Kidney (tissue), 14 donors: ENCODE results near the gene SLC43A1. TPM values are rescaled to one million over a fixed set of nuclear protein-coding genes. Genes with fewer than 3 reads are reported as not detected.

Experiments used
- DNase-seq, 5 donors: peaks; one replicate each; pipeline ENCODE4 v3.0.0-alpha.2; 2013 to 2020
- FAIRE-seq: peaks from 2 replicates; lab custom pipeline; 2012; peaks lifted over from hg19 to GRCh38; lab: Jason Lieb, UNC
- H3K27ac ChIP-seq, 2 donors: one replicate each; pipeline ENCODE4 v1.7.0; 2013; ENCODE audit warnings: low read depth in 2 of 2, low read length in 2 of 2, inconsistent platforms in 1 of 2
- H3K27me3 ChIP-seq: one replicate; pipeline ENCODE4 v1.7.1; 2013; ENCODE audit warnings: low read length, inconsistent platforms; ENCODE audit not compliant: control insufficient read depth, insufficient read depth
- H3K36me3 ChIP-seq, 3 donors: one replicate each; pipeline versions ENCODE4 v1.7.0 to v1.7.1; 2013; ENCODE audit warnings: low read length in 3 of 3, control low read depth in 1 of 3, inconsistent platforms in 1 of 3; ENCODE audit not compliant: insufficient read depth in 3 of 3, control insufficient read depth in 2 of 3
- H3K4me1 ChIP-seq, 3 donors: one replicate each; pipeline versions ENCODE4 v1.7.0 to v1.7.1; 2013; ENCODE audit warnings: low read length in 3 of 3, inconsistent platforms in 1 of 3, low read depth in 1 of 3; ENCODE audit not compliant: control insufficient read depth in 2 of 3, insufficient read depth in 2 of 3
- H3K4me3 ChIP-seq, 3 donors: one replicate each; pipeline versions ENCODE4 v1.7.0 to v1.8.1; 2013; ENCODE audit warnings: low read length in 3 of 3, control low read depth in 1 of 3, inconsistent platforms in 1 of 3
- H3K9ac ChIP-seq, 3 donors: one replicate each; pipeline versions ENCODE4 v1.7.0 to v1.7.1; 2013; ENCODE audit warnings: low read length in 3 of 3, control low read depth in 1 of 3, inconsistent platforms in 1 of 3
- H3K9me3 ChIP-seq, 3 donors: one replicate each; pipeline versions ENCODE4 v1.7.0 to v1.7.1; 2013; ENCODE audit warnings: low read length in 3 of 3, control low read depth in 1 of 3, inconsistent platforms in 1 of 3; ENCODE audit not compliant: control insufficient read depth in 2 of 3, insufficient read depth in 1 of 3
- intact Hi-C: fragments of 100-400 bp; cut with DNase I; formaldehyde crosslinking; loops from one replicate; pipeline ENCODE4 v1.11.1; 2022
- polyA plus RNA-seq: library from polyadenylated mRNA; stranded (reverse); fragments of 350-450 nt; fragmentation: Illumina TruSeq; extraction: RNeasy Lipid Tissue Mini Kit (QIAGEN cat#74804); gene quantifications from one replicate; pipeline ENCODE4 v1.2.3, GENCODE V29; 2014; ENCODE audit warnings: low read depth, low replicate concordance; ENCODE audit not compliant: insufficient read depth
- total RNA-seq: library from RNA; stranded (reverse); fragmentation: NEBNext Ultra II Directional; extraction: Animal tissue kit (Norgen Biotek cat#: 25700); gene quantifications from one replicate; pipeline ENCODE4 v1.2.1, GENCODE V29; 2021
- TF ChIP-seq, protein P1 (sequence below): IDR thresholded peaks from 3 replicates; pipeline ENCODE4 v1.5.1; 2012; ENCODE audit warnings: mild to moderate bottlenecking, moderate library complexity, borderline replicate concordance; ENCODE audit not compliant: insufficient read depth; ENCODE audit errors: extremely low read depth
- donor health status: control.
- donor health status: control.
- donor health status: control.
- donor health status: control.
- donor health status: control.
- donor health status: DM: yes; HTN: yes; CAD: no.
- donor health status: Normal renal cell carcinoma (clear cell type).

SLC43A1 gene
- total and polyA plus RNA-seq, 2 donors from 2014 or later = 4.1 to 16.6 TPM

DNA sequence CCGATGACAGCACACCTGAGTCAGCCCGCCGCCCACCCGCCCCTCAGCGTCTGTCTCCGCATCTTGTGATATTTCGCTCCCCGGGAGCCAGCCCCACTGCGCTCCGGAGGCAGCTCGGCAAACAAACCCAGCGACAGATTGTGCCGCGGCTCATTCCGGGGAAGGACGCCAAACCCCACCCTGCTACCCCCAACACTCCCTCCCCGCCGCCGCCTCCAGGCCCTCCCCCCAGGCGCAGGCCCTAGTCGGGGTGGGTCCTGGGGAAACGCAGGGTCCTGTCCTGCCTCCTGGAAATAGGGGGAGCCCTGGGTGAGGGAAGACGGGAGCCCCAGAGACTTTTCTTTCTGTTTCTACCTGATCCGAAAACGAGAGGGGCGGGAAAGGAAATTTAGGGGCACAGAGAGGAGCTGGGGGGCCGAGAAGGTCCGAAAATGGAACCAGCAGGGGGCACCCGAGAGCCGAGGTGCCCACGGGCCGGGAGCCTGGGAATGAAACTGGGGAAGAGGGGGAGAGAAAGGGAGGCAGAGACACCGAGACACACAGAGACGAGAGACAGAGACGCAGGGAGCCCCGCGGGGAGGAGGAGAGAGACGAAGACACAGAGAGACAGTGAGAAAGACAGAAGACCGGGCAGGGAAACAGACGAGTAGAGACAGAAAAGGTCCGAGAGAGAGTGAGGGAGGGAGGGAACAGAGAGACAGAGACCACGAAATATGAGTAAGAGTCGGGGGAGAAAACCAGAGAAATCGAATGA, 56.9 kb downstream of the SLC43A1 start:
- intact Hi-C loops = loop anchor here (5.0 kb wide), 1 partner anchor 184 kb away; no protein-coding TSS in a partner anchor

DNA sequence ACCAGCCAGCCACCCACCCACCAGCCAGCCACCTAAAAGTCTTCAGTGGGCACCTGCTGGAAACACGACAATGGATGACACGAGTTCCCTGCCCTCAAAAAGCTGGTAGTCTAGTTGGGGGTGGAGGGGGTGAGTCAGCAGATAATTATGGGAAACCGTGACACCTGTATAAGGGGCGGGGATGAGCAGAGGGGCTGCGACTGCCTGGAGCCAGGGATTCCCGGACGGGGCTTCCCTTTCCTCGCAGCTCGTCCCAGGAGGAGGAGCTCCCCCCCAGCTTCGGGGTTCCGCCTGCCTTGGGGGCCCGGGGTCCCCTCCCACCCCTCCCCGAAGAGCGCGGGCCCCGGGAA, 57.5 kb downstream of the SLC43A1 start:
- FAIRE-seq (no peak), DNase-seq (no peak)
- Histone ChIP-seq H3K27ac (no peak overlapping the region), H3K9ac (no peak overlapping the region), H3K27me3 (peaks cover 22% of the 10 kb centered on the region), H3K4me3 (no peak overlapping the region), H3K9me3 (no peaks in the 10 kb centered on the region), H3K4me1 (peaks cover 0 to 19% (median 9%) of the 10 kb centered on the region in 3 donors), H3K36me3 (no peaks in the 10 kb centered on the region)
- TF ChIP-seq, protein P1, sequence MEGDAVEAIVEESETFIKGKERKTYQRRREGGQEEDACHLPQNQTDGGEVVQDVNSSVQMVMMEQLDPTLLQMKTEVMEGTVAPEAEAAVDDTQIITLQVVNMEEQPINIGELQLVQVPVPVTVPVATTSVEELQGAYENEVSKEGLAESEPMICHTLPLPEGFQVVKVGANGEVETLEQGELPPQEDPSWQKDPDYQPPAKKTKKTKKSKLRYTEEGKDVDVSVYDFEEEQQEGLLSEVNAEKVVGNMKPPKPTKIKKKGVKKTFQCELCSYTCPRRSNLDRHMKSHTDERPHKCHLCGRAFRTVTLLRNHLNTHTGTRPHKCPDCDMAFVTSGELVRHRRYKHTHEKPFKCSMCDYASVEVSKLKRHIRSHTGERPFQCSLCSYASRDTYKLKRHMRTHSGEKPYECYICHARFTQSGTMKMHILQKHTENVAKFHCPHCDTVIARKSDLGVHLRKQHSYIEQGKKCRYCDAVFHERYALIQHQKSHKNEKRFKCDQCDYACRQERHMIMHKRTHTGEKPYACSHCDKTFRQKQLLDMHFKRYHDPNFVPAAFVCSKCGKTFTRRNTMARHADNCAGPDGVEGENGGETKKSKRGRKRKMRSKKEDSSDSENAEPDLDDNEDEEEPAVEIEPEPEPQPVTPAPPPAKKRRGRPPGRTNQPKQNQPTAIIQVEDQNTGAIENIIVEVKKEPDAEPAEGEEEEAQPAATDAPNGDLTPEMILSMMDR = no peak
- intact Hi-C loops = loop anchor here (5.0 kb wide), 1 partner anchor 184 kb away; no protein-coding TSS in a partner anchor

More for the DNA sequence above, 56.9 kb downstream of the SLC43A1 start:
- Histone ChIP-seq H3K36me3 (no peaks in the 10 kb centered on the region), H3K27me3 (peaks cover 22% of the 10 kb centered on the region), H3K27ac (no peak overlapping the region), H3K9ac (no peak overlapping the region), H3K4me3 (peak overlapping the region in 2 of 3 donors; percentile 42 to 54), H3K4me1 (peaks cover 0 to 19% (median 9%) of the 10 kb centered on the region in 3 donors), H3K9me3 (no peaks in the 10 kb centered on the region)
- peak; percentile 37 to 82 (median 48) for DNase-seq
- no peak for FAIRE-seq
- TF ChIP-seq, protein P1 = peak; percentile 53

GRCh38 chr11:57457643-57458023, 57.9 kb downstream of the SLC43A1 start:
- no peak for FAIRE-seq
- H3K27ac ChIP-seq = no peak overlapping the region
- TF ChIP-seq, protein P1 = no peak
- no peak overlapping the region for H3K4me3 ChIP-seq
- peak in 1 of 5 donors; percentile 21 for DNase-seq
- intact Hi-C loops = loop anchor here (5.0 kb wide), 1 partner anchor 185 kb away; no protein-coding TSS in a partner anchor
- H3K36me3 ChIP-seq = no peaks in the 10 kb centered on the region
- no peak overlapping the region for H3K9ac ChIP-seq
- H3K9me3 ChIP-seq = no peaks in the 10 kb centered on the region
- peaks cover 22% of the 10 kb centered on the region for H3K27me3 ChIP-seq
- H3K4me1 ChIP-seq = peaks cover 0 to 19% (median 9%) of the 10 kb centered on the region in 3 donors
